ENCODE data around the gene CALCB.
"Not testable (repeated sequence)": the region's sequence is repeated elsewhere in the genome, so short reads cannot be mapped to it uniquely, and the experiment has no call there.

Gene CALCB

GRCh38 chr11:15045209-15045608, 28.2 kb upstream of the CALCB start:
- no peak overlapping the region for H3K27ac ChIP-seq
- TF ChIP-seq, protein P1, sequence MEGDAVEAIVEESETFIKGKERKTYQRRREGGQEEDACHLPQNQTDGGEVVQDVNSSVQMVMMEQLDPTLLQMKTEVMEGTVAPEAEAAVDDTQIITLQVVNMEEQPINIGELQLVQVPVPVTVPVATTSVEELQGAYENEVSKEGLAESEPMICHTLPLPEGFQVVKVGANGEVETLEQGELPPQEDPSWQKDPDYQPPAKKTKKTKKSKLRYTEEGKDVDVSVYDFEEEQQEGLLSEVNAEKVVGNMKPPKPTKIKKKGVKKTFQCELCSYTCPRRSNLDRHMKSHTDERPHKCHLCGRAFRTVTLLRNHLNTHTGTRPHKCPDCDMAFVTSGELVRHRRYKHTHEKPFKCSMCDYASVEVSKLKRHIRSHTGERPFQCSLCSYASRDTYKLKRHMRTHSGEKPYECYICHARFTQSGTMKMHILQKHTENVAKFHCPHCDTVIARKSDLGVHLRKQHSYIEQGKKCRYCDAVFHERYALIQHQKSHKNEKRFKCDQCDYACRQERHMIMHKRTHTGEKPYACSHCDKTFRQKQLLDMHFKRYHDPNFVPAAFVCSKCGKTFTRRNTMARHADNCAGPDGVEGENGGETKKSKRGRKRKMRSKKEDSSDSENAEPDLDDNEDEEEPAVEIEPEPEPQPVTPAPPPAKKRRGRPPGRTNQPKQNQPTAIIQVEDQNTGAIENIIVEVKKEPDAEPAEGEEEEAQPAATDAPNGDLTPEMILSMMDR (conservative IDR thresholded peaks at IDR 0.05), result no peak

DNA sequence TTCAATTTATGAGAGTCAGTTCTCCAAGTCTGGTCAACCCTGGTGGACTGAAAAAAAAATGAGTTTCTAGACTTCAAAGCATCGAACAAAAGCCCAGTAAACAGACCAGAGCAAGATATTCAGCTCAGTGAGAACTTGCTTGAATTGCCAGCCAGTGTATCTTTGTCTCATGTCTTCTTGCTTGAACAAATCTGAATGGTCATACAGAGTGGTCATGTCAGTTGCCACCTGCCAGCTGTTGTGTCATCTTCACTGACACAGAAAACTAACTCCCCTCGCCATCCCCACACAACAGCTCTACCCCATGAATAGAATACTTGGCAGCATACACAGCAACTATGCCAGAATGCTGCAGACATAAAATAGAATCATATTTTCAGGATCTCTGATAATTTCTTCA, 27.5 kb upstream of the CALCB start:
- TF ChIP-seq, protein P1 (conservative IDR thresholded peaks at IDR 0.05), result no peak
- H3K27ac ChIP-seq, result no peak overlapping the region

DNA sequence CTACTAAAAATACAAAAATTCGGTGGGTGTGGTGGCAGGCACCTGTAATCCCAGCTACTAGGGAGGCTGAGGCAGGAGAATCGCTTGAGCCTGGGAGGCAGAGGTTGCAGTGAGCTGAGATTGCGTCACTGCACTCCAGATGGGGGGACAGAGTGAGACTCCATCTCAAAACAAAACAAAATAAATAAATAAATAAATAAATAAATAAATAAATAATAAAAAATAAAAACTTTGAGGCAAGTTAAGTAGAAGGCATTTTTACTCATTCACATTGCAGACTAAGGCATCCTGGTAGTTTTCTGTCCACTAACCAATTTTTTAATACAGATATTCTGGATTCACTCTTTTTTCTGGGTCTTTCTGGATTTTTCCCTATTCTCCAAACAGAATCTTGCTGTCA, 26.7 kb upstream of the CALCB start:
- H3K27ac ChIP-seq, result not testable (repeated sequence)

- TF ChIP-seq, protein P1 (conservative IDR thresholded peaks at IDR 0.05), result no peak
- H3K27ac ChIP-seq, result no peak overlapping the region
These were observed 24.8 kb upstream of the CALCB start for GRCh38 chr11:15048616-15049015.

GRCh38 chr11:15053191-15053685, 20.2 kb upstream of the CALCB start:
- TF ChIP-seq, protein P1 (conservative IDR thresholded peaks at IDR 0.05), result no peak

DNA sequence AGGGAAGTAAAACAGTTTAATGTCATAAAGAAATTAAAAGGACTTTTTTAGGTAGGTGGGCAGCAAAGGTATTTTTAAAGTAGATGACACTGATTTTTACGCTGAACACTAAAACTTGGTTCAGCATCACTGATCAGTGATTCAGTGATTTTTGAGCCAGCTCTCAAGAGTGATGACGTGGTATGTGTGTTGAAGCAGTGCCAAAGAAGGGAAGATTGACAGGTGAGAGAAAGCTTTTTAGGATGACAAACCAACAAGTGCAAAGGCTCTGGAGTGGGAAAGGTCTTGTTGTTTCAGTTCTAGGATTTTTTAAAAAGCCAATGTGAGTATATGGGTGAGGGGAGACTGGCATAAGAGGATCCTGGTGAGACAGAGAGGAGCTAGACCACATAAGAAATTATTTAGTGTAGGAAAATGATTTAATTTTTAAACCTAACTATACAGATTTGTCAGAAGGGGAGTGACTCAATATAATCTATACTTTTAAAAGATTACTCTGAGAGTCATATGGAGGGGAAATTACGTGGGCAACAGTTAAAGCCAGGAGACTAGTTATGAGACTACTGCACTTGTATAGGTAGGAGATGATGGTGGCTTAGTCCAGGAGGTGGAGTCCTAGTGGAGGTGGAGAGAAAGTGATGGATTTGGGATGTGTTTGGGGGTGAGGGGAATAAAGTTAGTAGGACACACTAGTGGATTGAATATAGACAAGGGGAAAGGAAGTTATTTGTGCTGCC, 17.6 kb upstream of the CALCB start:
- H3K27ac ChIP-seq, result no peak overlapping the region
- TF ChIP-seq, protein P1 (conservative IDR thresholded peaks at IDR 0.05), result no peak

More at GRCh38 chr11:15053191-15053685, 20.2 kb upstream of the CALCB start:
- no peak overlapping the region for H3K27ac ChIP-seq

DNA sequence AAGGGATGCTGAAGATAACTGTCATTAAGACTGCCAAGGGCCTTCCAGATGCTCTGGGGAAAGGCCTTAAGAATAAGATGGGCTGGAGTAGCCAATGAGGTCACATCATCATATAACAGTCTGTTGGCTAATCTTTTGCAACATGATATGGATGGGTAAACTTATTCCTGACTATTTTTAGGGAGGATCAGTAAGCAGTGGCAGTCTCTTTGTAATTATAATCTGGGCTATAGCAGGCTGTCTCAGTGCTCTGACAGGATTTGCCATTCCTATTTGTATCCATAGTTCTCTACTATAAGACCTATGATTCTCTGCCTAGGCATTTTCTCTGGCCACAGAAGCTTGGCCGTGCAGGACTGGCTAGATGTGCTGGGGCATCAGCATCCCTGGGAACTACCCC, 16.1 kb upstream of the CALCB start:
- TF ChIP-seq, protein P1 (conservative IDR thresholded peaks at IDR 0.05), result no peak
- H3K27ac ChIP-seq, result no peak overlapping the region

Data from VCaP (cell line).